DMS153 (cell line): ENCODE results near the gene TNS1.

ENCODE experiments used
- DNase-seq: peaks from one replicate; lab custom pipeline; 2025; lab: John Stamatoyannopoulos, UW

TNS1 gene

DNA sequence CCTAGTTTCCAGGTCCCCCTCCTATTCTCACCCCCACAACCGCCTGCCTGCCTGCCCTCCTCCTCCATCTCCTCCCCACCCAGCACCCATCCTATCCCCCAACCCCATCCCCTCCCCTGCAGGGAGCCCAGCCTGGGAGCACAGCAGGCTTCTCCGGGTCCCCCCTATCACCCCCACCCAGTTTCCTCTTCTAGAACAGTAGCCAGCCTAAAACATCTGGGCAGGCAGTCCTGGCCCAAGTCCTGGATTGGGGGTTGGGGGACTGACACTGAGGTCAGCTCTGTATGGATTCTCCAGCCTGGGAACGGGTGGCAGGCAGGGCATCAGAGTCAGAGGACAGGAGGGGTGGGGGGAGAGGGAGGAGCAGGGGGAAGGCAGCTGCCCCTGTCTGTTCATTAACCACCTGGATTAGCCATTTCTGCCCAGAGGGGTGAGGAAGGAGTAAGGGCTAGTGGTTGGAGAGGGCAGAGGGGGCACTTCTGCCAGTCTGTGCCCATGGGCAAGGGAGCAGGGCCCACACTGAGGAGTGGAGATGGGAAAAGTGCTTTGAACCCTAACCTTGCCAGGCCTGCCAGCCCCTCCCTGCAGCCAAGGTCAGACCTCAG, 60.0 kb downstream of the TNS1 start:
- no peak for DNase-seq

DNA sequence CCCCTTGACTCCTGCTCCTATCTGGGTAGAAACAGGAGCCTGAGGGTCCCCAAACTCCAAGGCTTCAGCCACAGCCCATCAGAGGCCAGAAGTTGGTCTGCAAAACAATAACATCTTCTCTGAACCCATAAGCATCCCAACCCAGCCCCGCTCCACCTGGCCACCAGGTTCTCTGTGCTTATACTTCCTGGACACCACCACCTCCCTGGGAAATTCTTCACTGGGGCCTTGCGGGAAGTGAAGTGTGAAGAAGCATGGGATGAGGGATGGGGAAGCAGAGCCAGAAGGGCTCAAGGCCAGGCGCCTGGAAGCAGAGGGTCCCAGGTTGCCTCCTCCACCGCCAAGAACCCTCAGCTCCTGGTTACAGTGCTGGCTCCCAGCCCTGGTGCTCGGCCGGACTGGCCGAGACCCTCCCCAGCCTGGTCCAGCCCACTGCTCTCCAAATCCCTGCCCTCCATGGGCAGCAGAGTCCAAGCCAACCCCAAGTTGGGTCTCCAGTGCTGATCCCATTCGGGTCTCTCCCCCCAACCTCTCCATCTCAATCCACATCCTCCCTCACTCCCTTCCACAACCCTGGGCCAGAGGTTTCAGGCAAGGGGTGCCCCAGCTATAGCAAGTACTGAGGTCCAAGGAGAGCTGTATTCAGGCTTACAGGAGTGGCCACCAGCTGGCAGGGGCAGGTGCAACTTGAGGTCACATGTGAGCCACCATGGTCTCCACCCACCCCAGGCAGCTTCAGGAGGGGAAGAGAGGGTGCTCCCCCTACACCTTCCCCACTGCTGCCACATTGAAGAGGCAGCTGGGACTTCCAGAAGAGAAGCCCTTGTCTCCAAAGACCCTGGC, 60.7 kb downstream of the TNS1 start:
- no peak for DNase-seq

DNA sequence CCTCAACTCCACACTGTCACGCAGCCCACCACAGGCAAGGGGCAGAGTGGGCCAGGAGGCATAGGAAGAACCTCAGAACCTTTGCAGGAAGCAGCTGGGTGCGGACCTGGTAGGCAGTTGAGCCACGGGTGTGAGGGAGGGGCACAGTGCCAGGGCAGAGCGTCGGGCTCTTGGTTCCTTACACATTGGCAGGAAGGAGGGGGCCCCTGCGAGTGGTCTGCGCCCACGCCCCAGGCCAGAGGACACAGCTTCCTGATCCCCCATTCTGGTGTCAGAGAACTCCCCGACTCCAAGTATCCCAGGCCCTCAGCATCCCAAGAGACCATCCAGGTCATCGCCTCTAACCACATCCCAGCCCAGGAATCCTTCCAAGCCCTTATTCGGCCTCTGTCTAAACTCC, 61.5 kb downstream of the TNS1 start:
- DNase-seq, result no peak

DNA sequence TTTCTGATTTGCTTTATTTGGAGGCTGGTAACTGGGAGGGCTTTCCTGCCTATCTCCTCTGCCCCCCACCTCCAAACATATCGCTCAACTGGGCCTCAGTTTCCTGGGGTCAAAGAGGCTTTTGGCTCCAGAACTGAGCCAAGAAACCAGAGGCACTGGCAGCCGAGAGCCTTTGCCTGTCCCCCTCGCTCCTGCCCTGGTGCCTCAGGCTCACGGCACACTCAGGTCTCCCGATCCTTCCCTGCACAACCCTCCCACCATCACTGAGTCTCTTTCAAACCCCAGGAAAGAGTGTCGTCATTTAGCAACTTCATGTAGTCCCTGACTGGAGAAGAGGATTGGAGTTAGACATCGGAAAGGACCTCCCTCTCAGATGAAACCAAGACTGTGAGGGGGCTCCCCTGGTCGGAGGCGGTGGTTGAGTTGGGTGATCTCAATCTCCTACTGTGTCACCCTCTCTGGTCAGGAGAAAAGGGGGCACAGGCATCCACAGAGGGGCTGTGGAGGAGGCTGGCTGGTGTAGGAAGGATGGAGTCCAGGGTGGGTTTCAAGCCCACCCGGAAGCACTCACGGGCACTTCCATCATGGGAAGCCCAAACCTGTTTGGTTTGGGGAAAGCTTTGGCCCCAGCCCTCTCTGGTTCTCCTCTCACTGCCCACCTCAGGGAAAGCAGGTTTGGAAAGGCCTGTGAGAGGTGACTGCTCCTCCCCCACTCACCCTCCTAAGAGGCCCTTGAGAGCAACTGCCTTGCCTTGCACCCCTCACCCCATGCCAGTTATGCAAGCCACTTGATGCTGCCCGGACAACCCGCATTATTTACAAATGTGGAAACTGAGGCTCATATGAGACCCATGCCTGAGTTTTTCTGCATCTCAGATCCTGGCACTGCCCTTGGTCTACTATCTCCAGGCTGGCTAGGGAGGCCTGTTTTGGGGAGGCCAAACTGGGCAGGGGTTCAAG, 62.3 kb downstream of the TNS1 start:
- no peak for DNase-seq

DNA sequence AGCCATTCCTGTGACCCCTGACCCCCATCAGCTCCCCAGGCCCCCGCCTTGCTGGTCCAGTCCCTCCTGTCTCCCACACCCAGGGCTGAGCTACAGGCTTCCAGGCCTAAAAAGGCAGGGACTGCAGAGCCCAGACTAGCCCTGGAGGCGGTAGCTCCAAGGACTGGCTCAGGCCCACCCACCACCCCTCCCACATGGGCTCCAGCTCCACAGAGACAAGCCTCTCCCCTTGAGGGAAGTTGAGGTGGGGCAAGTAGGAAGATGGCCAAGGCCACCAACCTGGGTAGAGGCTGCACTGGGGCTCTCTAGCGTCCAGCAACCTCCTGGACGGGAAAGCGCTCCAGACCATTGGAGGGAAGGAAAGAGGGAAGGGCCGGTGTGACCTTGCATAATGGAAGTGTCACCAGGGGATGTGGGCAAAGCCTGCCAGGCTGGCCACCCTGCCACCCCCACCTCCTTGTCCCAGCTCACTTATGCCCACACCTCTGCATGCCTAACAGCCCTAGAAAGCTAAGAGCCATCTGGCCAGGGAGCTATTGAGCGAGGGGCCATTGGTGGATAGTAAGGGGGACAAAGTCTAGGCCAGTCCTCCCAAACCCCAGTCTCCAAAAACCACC, 63.1 kb downstream of the TNS1 start:
- DNase-seq, result no peak

DNA sequence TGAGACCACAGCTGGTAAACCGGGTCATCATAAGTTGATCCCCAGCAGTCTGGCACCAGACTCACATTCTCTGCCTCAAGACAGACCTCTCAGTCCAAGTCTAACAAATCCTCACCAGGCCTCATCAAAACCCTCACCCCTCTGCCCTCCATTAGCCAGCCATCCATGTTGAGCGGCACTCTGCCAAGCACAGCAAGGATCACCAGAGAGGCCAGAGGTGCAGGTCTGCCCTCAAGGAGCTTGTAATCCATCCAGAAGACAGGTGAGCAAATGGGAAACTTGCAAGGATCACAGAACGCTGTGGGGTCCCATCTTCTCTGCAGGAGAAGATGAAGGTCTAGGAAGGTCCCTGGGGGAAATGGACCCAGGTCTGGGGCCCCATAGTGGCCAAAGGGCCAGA, 63.6 kb downstream of the TNS1 start:
- no peak for DNase-seq

DNA sequence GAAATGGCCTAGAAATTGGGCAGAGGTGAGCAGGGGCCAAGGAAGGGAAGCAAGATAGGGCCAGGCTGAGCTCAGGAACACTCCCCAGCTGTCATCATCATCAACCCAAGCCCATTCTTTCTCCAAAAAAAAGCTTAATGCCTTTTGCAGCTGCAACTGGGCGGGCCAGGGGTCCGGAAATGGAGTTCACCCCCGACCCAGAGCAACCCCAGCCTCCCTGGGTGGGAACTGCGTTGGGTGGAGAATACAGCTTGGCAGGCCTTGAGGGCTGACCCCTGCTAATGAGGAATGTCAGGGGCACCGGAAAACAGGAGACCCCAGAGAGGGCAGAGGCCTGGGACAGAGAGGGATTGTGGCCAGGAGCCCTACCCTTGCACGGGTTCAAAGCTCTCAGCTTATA, 64.8 kb downstream of the TNS1 start:
- no peak for DNase-seq

DNA sequence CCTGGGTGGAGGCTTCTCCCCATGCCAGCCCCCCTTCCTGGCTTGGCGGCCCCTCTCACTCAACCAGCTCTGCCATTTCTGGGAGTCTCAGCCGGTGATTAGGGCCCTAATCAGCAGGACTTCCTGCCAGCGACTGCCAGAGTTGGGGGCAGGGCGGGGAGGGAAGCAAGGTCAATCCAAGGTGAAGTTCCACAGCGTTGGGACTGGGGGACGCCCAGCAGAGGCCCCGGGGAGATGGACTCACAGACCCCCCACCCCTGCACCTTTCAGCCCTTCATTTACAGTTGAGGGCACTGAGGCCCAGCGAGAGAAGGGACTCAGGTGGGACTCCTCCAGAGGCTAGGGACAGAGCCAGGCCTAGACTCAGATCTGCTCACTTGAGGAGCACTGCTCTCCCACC, 65.3 kb downstream of the TNS1 start:
- no peak for DNase-seq

DNA sequence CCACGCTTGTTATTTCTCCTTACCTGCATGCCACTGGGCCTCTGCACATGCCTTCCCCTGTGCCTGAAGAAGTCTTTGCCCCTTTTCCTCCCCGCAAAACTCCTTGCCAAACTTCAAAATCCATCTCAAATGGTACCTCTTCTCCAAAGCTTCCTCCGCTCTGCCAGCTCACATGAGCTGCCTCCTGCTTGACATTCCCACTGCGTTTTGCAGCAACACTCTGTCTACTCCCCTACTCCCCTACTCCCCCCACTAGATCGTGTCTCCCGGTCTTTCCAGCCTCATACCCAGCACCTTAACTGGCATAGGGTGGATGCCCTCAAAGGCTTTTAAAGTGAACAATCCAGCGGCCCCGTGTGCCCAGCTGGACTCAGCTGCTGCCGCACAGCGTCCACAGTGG, 65.8 kb downstream of the TNS1 start:
- no peak for DNase-seq

DNA sequence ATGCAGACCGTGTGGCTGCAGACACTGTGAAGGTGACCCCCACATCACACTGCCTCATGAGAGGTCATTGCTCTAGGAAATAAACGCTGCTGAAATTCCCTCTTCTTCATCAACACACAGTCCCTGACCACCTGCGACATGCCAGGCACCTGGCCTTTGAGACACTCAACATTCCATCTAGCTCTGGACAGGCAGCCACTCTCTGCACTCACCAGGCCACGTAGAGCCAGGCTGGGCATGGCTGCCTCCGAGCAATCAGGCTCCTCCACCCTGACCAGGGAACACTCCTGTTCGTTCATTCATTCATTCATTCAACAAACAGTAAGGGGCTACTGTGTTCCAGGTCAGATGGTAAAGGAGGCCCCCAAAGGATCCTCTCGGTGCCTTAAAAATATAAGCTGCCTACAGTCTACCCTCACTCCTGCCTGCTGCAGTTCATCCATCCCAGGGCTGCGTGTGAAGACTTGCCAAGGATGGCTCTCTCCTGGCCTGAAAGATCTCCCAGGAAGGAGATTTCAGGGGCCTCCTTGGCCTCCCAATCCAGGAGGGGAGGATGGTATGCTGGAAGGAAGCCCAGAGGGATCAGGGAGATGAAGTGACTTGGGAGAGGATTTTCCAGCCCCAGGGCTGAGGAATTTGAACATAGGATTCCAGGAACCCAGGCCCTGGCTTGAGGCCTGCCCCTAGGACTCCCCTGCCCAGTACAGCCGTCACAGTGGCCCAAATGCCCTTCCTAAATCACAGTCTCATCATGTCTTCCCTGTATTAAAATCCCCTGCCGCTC, 66.7 kb downstream of the TNS1 start:
- no peak for DNase-seq

DNA sequence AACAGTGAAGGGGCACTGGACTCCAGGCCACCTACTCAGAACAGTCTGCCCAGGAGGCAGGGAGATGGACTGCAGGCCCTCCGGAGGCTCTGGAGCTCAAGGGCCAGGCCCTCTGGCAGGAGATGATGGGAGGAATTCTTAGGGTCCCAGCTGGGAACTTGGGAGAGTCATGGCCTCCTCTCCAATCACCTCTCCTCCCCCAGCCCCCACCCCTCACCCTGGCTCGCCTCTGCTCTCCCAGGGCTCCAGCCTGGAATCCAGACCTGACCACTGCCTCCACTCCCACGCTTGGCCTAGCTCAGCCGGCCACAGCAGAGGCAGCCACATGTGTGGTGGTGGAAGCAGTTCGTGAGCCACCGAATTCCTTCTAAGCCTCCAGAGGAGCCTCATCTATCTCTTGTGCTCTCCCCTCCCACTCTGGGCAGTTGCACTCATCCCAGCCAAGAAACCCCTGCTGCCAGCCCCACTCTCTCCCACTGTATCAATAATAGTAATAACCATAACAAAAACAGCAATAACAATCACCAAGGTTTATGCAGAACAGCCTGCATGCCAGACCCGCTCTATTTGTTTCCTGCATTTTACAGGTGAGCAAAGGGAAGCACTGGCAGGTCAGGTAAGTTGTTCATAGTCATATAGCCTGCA, 67.4 kb downstream of the TNS1 start:
- DNase-seq, result no peak

DNA sequence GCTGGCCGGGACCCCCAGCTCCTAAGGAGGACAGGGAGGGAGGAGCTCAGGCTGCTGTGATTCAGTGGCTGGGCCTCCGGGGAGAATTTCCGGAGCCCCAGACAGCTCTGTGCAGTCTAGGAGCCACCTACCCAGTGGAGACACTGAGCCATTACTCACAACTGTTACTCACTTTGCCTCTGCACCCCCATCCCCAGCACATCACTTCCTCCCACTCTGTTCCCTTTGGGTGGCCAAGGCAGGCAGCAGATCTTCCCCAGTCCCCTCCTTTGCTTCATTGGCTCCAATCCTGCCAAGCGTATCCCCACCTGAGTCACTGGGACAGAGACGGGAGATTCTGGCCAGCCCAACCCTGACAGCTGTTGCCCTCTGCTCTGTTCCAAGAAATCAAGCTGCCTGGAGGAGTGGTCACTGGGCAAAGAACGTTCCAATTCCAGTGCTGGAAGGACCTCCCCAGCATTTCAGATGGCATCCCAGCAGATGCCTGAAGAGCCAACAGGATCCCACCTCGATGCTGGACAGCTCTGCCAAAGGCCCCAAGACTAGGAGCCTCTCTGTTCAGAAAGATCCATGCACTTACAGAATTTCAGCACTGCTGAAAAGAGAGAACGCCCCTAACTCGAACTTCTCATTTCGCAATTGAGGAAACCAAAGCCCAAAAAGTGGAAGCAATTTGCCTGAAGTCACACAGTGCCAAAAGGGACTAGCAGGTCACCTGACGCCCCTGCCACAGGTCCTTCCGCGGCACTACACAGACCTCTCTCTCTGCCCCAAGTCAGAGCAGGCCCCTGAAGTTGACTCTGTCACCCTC, 68.3 kb downstream of the TNS1 start:
- DNase-seq, result no peak

DNA sequence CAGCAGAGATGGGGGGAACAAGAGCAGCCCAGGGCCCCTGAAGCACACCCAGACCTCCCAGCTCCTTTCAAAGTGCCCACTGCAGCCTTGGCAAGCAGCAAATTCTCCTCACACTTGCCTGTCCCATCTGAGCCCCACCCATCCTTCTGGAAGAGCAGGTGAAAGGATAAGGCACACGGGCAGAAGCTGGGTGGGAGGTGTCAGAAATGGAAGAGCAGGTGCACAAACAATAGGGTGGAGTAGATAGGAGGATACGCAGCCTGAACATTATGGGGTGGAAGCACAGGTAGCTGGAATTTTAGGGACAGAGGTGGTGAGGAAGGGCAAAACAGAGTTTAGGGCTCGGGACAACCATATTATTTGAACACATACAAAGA, 69.2 kb downstream of the TNS1 start:
- peak; percentile 69 for DNase-seq

DNA sequence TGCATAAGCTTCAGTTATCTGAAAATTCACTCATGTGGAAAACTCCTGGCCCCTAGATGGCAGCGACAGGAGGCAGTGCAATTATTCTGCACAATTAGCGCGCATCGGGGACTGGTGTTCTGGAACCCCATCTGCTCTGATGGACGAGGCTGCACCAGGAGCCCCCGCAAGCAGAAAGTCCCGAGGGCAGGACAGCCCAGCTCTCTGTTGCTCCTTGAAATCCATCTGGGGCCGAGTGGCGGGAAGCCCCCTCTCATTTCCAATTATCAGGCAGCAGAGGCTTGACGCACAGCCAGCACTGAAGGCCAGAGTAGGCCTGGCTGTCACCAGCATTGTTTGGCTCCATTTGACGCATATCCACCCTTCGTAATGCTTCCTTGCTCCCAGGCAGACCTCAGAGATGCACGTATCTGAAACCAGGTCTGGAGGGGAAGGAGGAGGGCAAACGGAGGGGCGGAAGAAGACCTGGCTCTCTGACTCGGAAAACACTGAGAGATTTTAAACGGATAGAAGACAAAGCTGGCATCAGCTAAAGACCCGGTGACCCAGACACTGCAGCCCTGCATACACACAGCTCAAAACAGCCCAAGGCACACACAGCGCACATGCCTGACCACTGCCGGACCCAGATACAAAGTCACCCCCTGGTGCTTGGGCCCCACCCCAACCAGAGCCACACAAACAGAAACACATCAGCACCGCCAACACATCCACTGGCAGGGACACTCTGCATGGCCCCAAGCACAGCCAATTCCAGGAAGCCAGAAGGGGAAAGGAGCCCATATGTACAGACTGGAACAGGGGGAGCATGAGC, 69.8 kb downstream of the TNS1 start:
- DNase-seq, result no peak

DNA sequence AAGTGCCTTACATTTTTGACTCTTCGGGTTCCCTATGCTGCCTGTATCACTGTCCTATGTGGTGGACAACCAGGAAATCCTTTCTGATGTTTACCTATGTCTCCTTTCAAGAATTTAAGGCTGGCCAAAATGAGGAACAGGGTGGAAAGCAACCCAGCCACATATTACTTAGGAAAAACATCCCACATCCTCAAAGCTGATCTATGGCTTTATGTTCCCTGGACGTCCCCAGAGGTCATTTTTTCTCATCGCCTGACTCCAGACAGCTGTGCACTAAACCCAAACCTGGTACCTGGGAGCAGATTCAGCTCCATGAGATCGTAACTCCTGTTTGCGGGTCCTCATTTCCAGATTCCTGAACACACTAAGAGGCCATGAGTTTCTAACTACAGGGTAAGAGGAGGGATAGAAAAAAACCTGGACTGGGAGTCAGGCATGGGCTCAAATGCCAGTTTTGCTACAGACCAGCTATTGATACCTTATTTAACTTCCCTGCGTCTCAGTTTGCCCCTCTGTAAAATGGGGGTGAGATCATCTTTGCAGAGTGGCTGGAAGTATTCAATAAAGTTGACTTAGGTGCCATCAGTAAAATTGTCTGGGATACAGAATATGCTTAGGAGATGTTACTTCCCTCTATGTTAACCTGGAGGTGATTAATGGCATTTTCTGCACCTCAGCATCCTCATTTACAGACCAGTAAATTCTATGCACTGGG, 70.8 kb downstream of the TNS1 start:
- no peak for DNase-seq

DNA sequence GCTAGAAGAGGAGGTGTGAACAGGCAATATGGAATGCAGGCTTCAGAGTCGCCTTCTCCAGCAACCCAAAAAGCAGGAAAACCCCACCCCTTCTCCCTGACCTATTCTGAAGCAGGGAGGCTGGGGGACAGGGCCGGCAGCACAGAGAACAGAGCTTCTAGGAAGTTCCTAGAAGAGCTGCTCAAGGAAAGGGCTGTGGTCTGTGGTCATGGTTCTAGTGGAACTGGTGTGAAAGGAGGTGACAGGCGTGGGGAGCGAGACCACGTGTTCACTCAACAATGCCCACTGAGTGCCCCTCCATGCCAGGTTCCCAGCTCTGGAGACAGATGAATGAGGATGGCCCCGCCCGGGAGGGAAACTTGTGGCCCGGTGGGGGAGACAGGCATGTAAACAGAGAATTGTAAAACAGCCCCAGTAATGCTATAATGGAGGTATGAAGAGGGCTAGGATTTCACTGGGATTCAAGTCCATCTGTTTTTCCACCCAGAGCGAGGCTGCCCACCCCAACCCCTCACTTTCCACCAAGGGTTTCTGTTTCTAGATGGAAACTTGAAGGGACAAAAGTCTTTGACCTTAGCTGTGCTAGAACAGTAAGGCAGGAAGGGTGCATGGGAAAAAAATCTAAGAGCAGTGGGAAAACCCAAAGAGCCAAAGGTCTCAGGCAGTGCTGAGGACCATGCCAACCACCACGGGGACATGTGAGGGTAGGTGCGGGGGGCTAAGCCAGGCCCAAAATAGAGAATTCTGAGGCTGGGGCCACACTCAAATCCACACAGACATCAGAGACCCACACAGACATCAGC, 71.8 kb downstream of the TNS1 start:
- DNase-seq, result no peak
